Tibial nerve (tissue), 3 donors: ENCODE data around the gene AOPEP.

Experiments used
- POLR2A ChIP-seq, 2 donors: fragments of 450-650 bp; IDR thresholded peaks; one replicate each; pipeline ENCODE4 v1.6.1; 2017; ENCODE audit warnings: antibody characterized with exemption in 2 of 2, mild to moderate bottlenecking in 2 of 2, moderate library complexity in 2 of 2
- TF ChIP-seq, protein P1 (sequence below), 5 experiments: fragments of 200-600 bp in 3 of 5; fragments of 450-650 bp in 2 of 5; sonication (generic) in 3 of 5; IDR thresholded peaks; one replicate each; pipeline ENCODE4 v1.5.1; 2016 to 2019; ENCODE audit warnings: antibody characterized with exemption in 5 of 5, mild to moderate bottlenecking in 3 of 5, moderate library complexity in 2 of 5

DNA sequence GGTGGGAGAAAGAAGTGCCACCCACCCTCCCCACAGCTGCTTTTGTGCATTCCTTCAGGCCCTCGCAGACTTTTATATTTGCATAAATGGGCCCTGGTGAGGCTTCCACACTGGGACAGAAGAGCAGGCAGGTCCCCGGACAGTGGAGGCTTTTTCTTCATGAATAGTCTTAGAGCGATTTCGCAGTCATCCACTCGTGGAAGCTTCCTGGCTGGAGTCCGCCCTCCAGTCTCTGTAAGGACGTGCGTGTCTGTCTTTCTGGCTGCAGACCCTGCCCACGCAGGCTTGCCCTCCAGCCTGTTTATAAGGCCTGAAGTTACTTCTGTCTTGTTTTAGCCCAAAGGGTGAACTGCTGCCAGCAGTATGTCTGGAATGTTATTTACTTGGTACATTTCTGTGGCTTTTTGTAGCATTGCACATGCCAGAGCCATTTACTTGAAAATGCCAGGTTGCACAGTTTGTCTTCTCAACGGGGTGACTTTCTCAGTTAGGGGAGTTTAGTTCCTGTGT is 195.7 kb downstream of the AOPEP start:
- TF ChIP-seq, protein P1, sequence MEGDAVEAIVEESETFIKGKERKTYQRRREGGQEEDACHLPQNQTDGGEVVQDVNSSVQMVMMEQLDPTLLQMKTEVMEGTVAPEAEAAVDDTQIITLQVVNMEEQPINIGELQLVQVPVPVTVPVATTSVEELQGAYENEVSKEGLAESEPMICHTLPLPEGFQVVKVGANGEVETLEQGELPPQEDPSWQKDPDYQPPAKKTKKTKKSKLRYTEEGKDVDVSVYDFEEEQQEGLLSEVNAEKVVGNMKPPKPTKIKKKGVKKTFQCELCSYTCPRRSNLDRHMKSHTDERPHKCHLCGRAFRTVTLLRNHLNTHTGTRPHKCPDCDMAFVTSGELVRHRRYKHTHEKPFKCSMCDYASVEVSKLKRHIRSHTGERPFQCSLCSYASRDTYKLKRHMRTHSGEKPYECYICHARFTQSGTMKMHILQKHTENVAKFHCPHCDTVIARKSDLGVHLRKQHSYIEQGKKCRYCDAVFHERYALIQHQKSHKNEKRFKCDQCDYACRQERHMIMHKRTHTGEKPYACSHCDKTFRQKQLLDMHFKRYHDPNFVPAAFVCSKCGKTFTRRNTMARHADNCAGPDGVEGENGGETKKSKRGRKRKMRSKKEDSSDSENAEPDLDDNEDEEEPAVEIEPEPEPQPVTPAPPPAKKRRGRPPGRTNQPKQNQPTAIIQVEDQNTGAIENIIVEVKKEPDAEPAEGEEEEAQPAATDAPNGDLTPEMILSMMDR (IDR thresholded peaks at IDR 0.05) = no peak
- peak in 1 of 2 donors; percentile 25 for TF ChIP-seq POLR2A (IDR thresholded peaks at IDR 0.05)
